HFFc6 (cell line): Measurements from ENCODE around the gene DHRSX. TPM values are rescaled to one million over a fixed set of nuclear protein-coding genes. Genes with fewer than 3 reads are reported as not detected.
A peak's percentile ranks its signal among the peaks of the same experiment; 100 is the strongest.

Experiments used
- DNase-seq: peaks from one replicate; pipeline ENCODE4 v3.0.0-alpha.2; 2018
- H3K27ac Mint-ChIP-seq: 2 replicates; pipeline ENCODE4 v1.8.0; 2020; ENCODE audit warnings: mild to moderate bottlenecking, mixed read lengths
- H3K27me3 Mint-ChIP-seq: 2 replicates; pipeline ENCODE4 v1.8.0; 2021; ENCODE audit warnings: mild to moderate bottlenecking, moderate library complexity, mixed read lengths; ENCODE audit not compliant: insufficient read depth
- H3K36me3 Mint-ChIP-seq: 2 replicates; pipeline ENCODE4 v1.8.0; 2021; ENCODE audit warnings: low read depth, mixed read lengths
- H3K4me1 Mint-ChIP-seq: 2 replicates; pipeline ENCODE4 v1.8.0; 2020; ENCODE audit warnings: low read depth, mixed read lengths
- H3K4me3 Mint-ChIP-seq: 2 replicates; pipeline ENCODE4 v1.8.0; 2020; ENCODE audit warnings: mild to moderate bottlenecking, moderate library complexity, mixed read lengths
- H3K9me3 Mint-ChIP-seq: 2 replicates; pipeline ENCODE4 v1.8.0; 2020; ENCODE audit warnings: mild to moderate bottlenecking, mixed read lengths
- total RNA-seq, 6 experiments: library from RNA; stranded (reverse); fragmentation: NEBNext Ultra II Directional; extraction: Animal tissue kit (Norgen Biotek cat#: 25700); gene quantifications; 2 replicates in 1 of 6; 3 replicates in 5 of 6; pipeline ENCODE4 v1.2.3, GENCODE V29; 2021
- TF ChIP-seq, protein P1 (sequence below): fragments of 200-600 bp; sonication (generic); IDR thresholded peaks from 2 replicates; pipeline ENCODE4 v1.5.0; 2021; ENCODE audit warnings: antibody characterized with exemption, mild to moderate bottlenecking

The DHRSX gene
- total RNA-seq, 6 experiments from 2014 or later, result 19.6 to 27.1 (median 22.9) TPM

DNA sequence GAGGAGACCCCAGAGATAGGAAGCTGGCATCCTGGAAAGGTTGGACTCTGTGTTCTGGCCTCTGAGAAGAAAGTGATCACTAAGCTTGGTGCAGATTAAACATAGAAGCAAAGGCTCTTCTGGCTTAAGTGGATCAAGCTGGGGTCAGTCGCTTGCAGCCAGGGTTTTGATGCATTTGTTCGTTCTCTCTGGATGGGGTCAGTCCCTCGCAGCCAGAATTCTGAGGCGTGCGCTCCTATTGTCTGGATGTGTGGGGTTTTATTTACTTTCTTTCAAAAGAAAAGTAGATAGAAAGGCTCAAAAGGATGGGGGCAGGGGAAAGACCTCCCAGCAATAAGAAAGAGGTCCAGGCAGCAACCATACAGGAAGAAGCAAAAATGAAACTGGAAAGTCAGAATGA, 152.6 kb downstream of the DHRSX start:
- H3K27me3 Mint-ChIP-seq, result peaks cover 2% of the 10 kb centered on the region; the same call in 1 of the 2 replicates
- peaks cover 29% of the 10 kb centered on the region for H3K36me3 Mint-ChIP-seq
- no peak overlapping the region for H3K27ac Mint-ChIP-seq
- peaks cover 41% of the 10 kb centered on the region for H3K4me1 Mint-ChIP-seq
- no peak overlapping the region for H3K4me3 Mint-ChIP-seq
- TF ChIP-seq, protein P1, sequence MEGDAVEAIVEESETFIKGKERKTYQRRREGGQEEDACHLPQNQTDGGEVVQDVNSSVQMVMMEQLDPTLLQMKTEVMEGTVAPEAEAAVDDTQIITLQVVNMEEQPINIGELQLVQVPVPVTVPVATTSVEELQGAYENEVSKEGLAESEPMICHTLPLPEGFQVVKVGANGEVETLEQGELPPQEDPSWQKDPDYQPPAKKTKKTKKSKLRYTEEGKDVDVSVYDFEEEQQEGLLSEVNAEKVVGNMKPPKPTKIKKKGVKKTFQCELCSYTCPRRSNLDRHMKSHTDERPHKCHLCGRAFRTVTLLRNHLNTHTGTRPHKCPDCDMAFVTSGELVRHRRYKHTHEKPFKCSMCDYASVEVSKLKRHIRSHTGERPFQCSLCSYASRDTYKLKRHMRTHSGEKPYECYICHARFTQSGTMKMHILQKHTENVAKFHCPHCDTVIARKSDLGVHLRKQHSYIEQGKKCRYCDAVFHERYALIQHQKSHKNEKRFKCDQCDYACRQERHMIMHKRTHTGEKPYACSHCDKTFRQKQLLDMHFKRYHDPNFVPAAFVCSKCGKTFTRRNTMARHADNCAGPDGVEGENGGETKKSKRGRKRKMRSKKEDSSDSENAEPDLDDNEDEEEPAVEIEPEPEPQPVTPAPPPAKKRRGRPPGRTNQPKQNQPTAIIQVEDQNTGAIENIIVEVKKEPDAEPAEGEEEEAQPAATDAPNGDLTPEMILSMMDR, result no peak
- peaks cover 4% of the 10 kb centered on the region; the same call in 1 of the 2 replicates for H3K9me3 Mint-ChIP-seq
- no peak for DNase-seq

GRCh38 chrX:2346158-2346557, 154.6 kb downstream of the DHRSX start:
- peaks cover 4% of the 10 kb centered on the region; the same call in 1 of the 2 replicates for H3K9me3 Mint-ChIP-seq
- DNase-seq, result no peak
- H3K4me3 Mint-ChIP-seq, result no peak overlapping the region
- peaks cover 29% of the 10 kb centered on the region for H3K36me3 Mint-ChIP-seq
- peaks cover 2% of the 10 kb centered on the region; the same call in 1 of the 2 replicates for H3K27me3 Mint-ChIP-seq
- TF ChIP-seq, protein P1, result no peak
- peaks cover 33% of the 10 kb centered on the region for H3K4me1 Mint-ChIP-seq
- no peak overlapping the region for H3K27ac Mint-ChIP-seq

- TF ChIP-seq, protein P1, result no peak
- H3K9me3 Mint-ChIP-seq, result peaks cover 4% of the 10 kb centered on the region; the same call in 1 of the 2 replicates
- no peak for DNase-seq
- H3K27ac Mint-ChIP-seq, result no peak overlapping the region
- H3K27me3 Mint-ChIP-seq, result peaks cover 2% of the 10 kb centered on the region; the same call in 1 of the 2 replicates
- peaks cover 32% of the 10 kb centered on the region for H3K36me3 Mint-ChIP-seq
- H3K4me3 Mint-ChIP-seq, result no peak overlapping the region
- H3K4me1 Mint-ChIP-seq, result peaks cover 27% of the 10 kb centered on the region
Observed at GRCh38 chrX:2345562-2345961, 155.2 kb downstream of the DHRSX start.

- Mint-ChIP-seq H3K36me3 (peaks cover 52% of the 10 kb centered on the region), H3K4me3 (no peak overlapping the region; the same call in 1 of the 2 replicates), H3K27me3 (no peaks in the 10 kb centered on the region; the same call in 1 of the 2 replicates), H3K9me3 (peaks cover 16% of the 10 kb centered on the region), H3K4me1 (peaks cover 22% of the 10 kb centered on the region), H3K27ac (no peak overlapping the region; the same call in 1 of the 2 replicates)
- DNase-seq, result no peak
- TF ChIP-seq, protein P1, result no peak
Observed at GRCh38 chrX:2343413-2343812, 157.4 kb downstream of the DHRSX start.

DNA sequence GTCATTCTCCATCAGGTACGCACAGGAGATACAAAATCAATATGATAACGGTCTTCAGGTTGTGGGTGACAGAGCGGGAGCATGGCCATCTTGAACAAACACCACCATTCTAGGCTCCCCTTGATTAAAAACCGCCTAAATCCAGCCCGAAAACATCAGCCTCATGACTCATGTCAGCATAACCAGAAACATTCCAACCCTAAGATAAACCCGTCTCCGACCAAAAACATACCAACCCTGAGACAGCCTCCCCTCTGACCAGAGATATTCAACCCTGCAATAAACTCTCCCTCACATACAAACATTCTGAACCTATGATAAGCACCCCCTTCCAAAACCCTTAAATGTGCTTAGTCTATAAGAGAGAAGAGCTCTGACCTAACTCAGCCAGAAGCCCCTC, 157.9 kb downstream of the DHRSX start:
- Mint-ChIP-seq H3K9me3 (peaks cover 18% of the 10 kb centered on the region), H3K27ac (peak overlapping the region; percentile 81), H3K36me3 (peaks cover 53% of the 10 kb centered on the region), H3K4me1 (peaks cover 22% of the 10 kb centered on the region), H3K27me3 (no peaks in the 10 kb centered on the region; the same call in 1 of the 2 replicates), H3K4me3 (peak overlapping the region; percentile 29; the same call in 1 of the 2 replicates)
- TF ChIP-seq, protein P1, result no peak
- DNase-seq, result peak; percentile 31
